ENCODE data around the gene MKNK1.

MKNK1 gene

GRCh38 chr1:46536527-46536926 is 67.5 kb downstream of the MKNK1 start:
- no peak for DNase-seq

- no peak for DNase-seq
Observed at GRCh38 chr1:46535063-46535462, 69.0 kb downstream of the MKNK1 start.

- peak; percentile 49 for DNase-seq
Observed at GRCh38 chr1:46533179-46533864, 70.7 kb downstream of the MKNK1 start.

GRCh38 chr1:46532498-46533178 is 71.4 kb downstream of the MKNK1 start:
- peak; percentile 57 for DNase-seq

- DNase-seq, result no peak
Observed at GRCh38 chr1:46532095-46532494, 72.0 kb downstream of the MKNK1 start.

- DNase-seq, result no peak
Observed at GRCh38 chr1:46530791-46531409, 73.2 kb downstream of the MKNK1 start.

- no peak for DNase-seq
Observed at GRCh38 chr1:46530311-46530710, 73.8 kb downstream of the MKNK1 start.

GRCh38 chr1:46529031-46529630 is 74.9 kb downstream of the MKNK1 start:
- no peak for DNase-seq

- DNase-seq, result no peak
Observed at GRCh38 chr1:46528297-46528955, 75.6 kb downstream of the MKNK1 start.

- DNase-seq, result peak; percentile 54
Observed at GRCh38 chr1:46527474-46528296, 76.4 kb downstream of the MKNK1 start.

- DNase-seq, result no peak
Observed at GRCh38 chr1:46526691-46527291, 77.3 kb downstream of the MKNK1 start.

GRCh38 chr1:46526013-46526690 is 77.9 kb downstream of the MKNK1 start:
- no peak for DNase-seq

- no peak for DNase-seq
Observed at GRCh38 chr1:46525253-46525983, 78.7 kb downstream of the MKNK1 start.

GRCh38 chr1:46524843-46525242 is 79.2 kb downstream of the MKNK1 start:
- DNase-seq, result no peak

- no peak for DNase-seq
Observed at GRCh38 chr1:46523496-46524353, 80.3 kb downstream of the MKNK1 start.

GRCh38 chr1:46522969-46523320 is 81.1 kb downstream of the MKNK1 start:
- DNase-seq, result no peak

- DNase-seq, result no peak
Observed at GRCh38 chr1:46522184-46522968, 81.7 kb downstream of the MKNK1 start.

- DNase-seq, result no peak
Observed at GRCh38 chr1:46521414-46521813, 82.7 kb downstream of the MKNK1 start.

Data from central memory CD4-positive, alpha-beta T cell (primary cell).